ENCODE data around the gene UBAC2. TPM values are rescaled to one million over a fixed set of nuclear protein-coding genes. Genes with fewer than 3 reads are reported as not detected.

UBAC2 gene
- total and polyA plus RNA-seq, 4 donors = 32.9 to 42.3 (median 35.3) TPM

DNA sequence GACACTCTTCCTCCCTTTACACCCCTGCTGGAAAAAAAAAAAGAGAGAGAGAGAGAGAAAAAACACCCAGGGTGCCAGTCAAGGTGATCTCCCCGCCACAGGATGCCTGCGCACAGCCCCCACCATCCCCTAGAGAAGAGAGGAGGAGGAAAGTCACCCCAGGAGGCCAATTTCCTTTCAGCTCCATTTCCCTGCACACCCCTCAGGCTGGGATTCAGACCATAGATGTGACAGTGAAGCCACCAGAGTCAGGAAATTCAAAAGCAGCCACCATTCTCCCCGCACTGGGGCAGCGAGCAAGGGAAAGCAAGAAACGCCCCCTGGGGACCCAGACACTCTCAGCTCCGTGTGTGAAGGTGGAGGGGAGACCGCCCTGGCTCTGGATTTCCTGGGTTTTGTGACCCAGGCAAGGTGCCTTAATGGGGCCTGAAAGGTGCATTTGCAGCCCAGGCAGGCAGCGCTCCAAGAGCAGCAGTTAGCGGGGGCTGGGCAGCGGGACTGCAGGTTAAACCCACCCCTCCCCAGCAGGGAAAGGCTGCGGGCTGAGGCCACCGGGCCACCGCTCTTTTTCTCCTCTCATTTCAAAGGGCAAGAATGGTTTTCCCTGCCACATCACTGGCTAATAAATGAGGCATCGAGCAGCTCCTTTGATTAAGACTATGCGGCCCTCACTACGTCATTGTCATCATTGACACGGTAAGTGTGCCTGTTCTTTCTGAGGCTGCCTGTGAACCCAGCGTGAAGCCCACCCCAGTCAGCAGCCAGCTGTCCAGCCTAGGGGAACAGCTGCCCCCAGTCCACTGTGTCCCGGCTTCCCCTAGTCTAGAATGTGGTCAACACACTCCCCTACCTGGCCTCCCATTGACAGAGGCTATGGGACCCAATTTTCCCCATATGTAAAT lies 216.8 kb downstream of the UBAC2 start:
- Histone ChIP-seq H3K9me3 (ENCODE audit: control insufficient read depth in 4 of 4, low read length in 3 of 4) (no peaks in the 10 kb centered on the region), H3K36me3 (ENCODE audit: control insufficient read depth in 4 of 4, insufficient read depth in 3 of 4, low read depth in 1 of 4, low read length in 3 of 4) (no peaks in the 10 kb centered on the region), H3K4me1 (ENCODE audit: control insufficient read depth in 4 of 4, insufficient read depth in 4 of 4, low read length in 3 of 4) (no peaks in the 10 kb centered on the region), H3K27me3 (ENCODE audit: control insufficient read depth in 4 of 4, insufficient read depth in 4 of 4, low read length in 3 of 4) (no peaks in the 10 kb centered on the region), H3K4me3 (ENCODE audit: low read depth in 1 of 3, low read length in 3 of 3) (no peak overlapping the region), H3K27ac (ENCODE audit: low read depth in 1 of 2, low read length in 2 of 2) (no peak overlapping the region), H3K9ac (ENCODE audit: low read depth in 1 of 2, low read length in 2 of 2) (no peak overlapping the region)
- 82% methylated on average over 19 of the region's 19 CpGs for WGBS
- TF ChIP-seq EGR1 (IDR thresholded peaks at IDR 0.05; ENCODE audit: low read depth in 2 of 2) (no peak), FOXA1 (IDR thresholded peaks at IDR 0.05) (no peak), TAF1 (conservative IDR thresholded peaks at IDR 0.05) (no peak), GABPA (IDR thresholded peaks at IDR 0.05 in 1 of 2, conservative IDR thresholded peaks at IDR 0.05 in 1 of 2) (no peak), HNF4G (IDR thresholded peaks at IDR 0.05) (no peak), HNF4A (conservative IDR thresholded peaks at IDR 0.05) (no peak), YY1 (IDR thresholded peaks at IDR 0.05) (no peak), NR2F2 (IDR thresholded peaks at IDR 0.05) (no peak), JUND (IDR thresholded peaks at IDR 0.05) (no peak), RAD21 (IDR thresholded peaks at IDR 0.05) (no peak)
- TF ChIP-seq, protein P1, sequence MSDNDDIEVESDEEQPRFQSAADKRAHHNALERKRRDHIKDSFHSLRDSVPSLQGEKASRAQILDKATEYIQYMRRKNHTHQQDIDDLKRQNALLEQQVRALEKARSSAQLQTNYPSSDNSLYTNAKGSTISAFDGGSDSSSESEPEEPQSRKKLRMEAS (IDR thresholded peaks at IDR 0.05) = no peak
- TF ChIP-seq, protein P2, sequence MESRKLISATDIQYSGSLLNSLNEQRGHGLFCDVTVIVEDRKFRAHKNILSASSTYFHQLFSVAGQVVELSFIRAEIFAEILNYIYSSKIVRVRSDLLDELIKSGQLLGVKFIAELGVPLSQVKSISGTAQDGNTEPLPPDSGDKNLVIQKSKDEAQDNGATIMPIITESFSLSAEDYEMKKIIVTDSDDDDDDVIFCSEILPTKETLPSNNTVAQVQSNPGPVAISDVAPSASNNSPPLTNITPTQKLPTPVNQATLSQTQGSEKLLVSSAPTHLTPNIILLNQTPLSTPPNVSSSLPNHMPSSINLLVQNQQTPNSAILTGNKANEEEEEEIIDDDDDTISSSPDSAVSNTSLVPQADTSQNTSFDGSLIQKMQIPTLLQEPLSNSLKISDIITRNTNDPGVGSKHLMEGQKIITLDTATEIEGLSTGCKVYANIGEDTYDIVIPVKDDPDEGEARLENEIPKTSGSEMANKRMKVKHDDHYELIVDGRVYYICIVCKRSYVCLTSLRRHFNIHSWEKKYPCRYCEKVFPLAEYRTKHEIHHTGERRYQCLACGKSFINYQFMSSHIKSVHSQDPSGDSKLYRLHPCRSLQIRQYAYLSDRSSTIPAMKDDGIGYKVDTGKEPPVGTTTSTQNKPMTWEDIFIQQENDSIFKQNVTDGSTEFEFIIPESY (IDR thresholded peaks at IDR 0.05) = no peak
- TF ChIP-seq, protein P3, sequence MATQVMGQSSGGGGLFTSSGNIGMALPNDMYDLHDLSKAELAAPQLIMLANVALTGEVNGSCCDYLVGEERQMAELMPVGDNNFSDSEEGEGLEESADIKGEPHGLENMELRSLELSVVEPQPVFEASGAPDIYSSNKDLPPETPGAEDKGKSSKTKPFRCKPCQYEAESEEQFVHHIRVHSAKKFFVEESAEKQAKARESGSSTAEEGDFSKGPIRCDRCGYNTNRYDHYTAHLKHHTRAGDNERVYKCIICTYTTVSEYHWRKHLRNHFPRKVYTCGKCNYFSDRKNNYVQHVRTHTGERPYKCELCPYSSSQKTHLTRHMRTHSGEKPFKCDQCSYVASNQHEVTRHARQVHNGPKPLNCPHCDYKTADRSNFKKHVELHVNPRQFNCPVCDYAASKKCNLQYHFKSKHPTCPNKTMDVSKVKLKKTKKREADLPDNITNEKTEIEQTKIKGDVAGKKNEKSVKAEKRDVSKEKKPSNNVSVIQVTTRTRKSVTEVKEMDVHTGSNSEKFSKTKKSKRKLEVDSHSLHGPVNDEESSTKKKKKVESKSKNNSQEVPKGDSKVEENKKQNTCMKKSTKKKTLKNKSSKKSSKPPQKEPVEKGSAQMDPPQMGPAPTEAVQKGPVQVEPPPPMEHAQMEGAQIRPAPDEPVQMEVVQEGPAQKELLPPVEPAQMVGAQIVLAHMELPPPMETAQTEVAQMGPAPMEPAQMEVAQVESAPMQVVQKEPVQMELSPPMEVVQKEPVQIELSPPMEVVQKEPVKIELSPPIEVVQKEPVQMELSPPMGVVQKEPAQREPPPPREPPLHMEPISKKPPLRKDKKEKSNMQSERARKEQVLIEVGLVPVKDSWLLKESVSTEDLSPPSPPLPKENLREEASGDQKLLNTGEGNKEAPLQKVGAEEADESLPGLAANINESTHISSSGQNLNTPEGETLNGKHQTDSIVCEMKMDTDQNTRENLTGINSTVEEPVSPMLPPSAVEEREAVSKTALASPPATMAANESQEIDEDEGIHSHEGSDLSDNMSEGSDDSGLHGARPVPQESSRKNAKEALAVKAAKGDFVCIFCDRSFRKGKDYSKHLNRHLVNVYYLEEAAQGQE (IDR thresholded peaks at IDR 0.05) = no peak
- TF ChIP-seq, protein P4, sequence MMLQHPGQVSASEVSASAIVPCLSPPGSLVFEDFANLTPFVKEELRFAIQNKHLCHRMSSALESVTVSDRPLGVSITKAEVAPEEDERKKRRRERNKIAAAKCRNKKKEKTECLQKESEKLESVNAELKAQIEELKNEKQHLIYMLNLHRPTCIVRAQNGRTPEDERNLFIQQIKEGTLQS (IDR thresholded peaks at IDR 0.05) = no peak
- DNase-seq (ENCODE audit: low spot score) = no peak

DNA sequence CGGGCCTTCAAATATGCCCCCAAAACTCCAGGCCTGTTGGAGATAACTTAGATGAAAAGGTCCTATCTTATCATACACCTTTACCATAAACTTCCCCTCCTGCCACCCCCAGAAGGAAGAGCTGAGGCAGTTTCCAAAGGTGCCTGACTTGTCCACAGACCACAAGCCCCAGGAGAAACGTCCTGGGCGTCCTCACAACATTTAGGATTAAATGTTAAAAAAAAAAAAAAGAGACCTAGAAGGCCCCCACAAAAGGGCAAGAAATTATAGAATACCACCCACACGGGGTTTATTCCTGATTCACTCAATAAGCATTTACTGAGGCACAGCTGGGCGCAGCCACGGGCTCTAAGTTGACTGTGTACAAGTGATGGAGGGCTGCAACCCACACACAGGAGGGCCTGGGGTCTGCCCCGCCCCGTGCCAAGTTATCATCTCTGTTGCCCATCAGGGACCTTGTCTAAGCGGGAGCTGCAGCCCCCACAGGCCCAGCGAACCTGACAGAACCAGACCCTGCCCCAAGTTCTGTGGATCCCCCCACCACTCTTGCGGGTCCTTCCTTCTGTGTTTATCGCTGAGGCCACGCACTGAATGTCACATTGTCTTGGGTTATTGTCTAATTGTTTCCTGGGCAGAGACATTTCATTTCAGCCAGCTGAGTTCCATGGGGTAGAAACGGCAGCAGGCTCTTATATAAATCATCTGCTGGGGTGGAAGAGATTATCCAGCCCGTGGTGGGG lies 217.6 kb downstream of the UBAC2 start:
- Histone ChIP-seq H3K9me3 (ENCODE audit: control insufficient read depth in 4 of 4, low read length in 3 of 4) (no peaks in the 10 kb centered on the region), H3K9ac (ENCODE audit: low read depth in 1 of 2, low read length in 2 of 2) (no peak overlapping the region), H3K4me3 (ENCODE audit: low read depth in 1 of 3, low read length in 3 of 3) (no peak overlapping the region), H3K27me3 (ENCODE audit: control insufficient read depth in 4 of 4, insufficient read depth in 4 of 4, low read length in 3 of 4) (no peaks in the 10 kb centered on the region), H3K27ac (ENCODE audit: low read depth in 1 of 2, low read length in 2 of 2) (no peak overlapping the region), H3K4me1 (ENCODE audit: control insufficient read depth in 4 of 4, insufficient read depth in 4 of 4, low read length in 3 of 4) (no peaks in the 10 kb centered on the region), H3K36me3 (ENCODE audit: control insufficient read depth in 4 of 4, insufficient read depth in 3 of 4, low read depth in 1 of 4, low read length in 3 of 4) (no peaks in the 10 kb centered on the region)
- DNase-seq (ENCODE audit: low spot score) = no peak
- no peak for TF ChIP-seq JUND (IDR thresholded peaks at IDR 0.05)
- no peak for TF ChIP-seq HNF4G (IDR thresholded peaks at IDR 0.05)
- TF ChIP-seq EGR1 (IDR thresholded peaks at IDR 0.05; ENCODE audit: low read depth in 2 of 2) = no peak
- no peak for TF ChIP-seq GABPA (IDR thresholded peaks at IDR 0.05 in 1 of 2, conservative IDR thresholded peaks at IDR 0.05 in 1 of 2)
- 81% methylated on average over 15 of the region's 15 CpGs for WGBS
